Suprapubic skin (tissue), 4 donors: ENCODE data around the gene FES. TPM values are rescaled to one million over a fixed set of nuclear protein-coding genes. Genes with fewer than 3 reads are reported as not detected.

Experiments
- DNase-seq, 2 donors: peaks; one replicate each; pipeline ENCODE4 v3.0.0-alpha.2; 2019; ENCODE audit warnings: low spot score in 2 of 2
- H3K27ac ChIP-seq: fragments of 200-600 bp; sonication (generic); one replicate; pipeline ENCODE4 v1.5.1; 2019
- H3K27me3 ChIP-seq: fragments of 200-600 bp; sonication (generic); one replicate; pipeline ENCODE4 v1.5.1; 2019
- H3K36me3 ChIP-seq: fragments of 200-600 bp; sonication (generic); one replicate; pipeline ENCODE4 v1.5.1; 2019
- H3K4me1 ChIP-seq: fragments of 200-600 bp; sonication (generic); one replicate; pipeline ENCODE4 v1.5.1; 2019
- H3K4me3 ChIP-seq: fragments of 200-600 bp; sonication (generic); one replicate; pipeline ENCODE4 v1.5.1; 2019; ENCODE audit warnings: mild to moderate bottlenecking
- H3K9me3 ChIP-seq: fragments of 200-600 bp; sonication (generic); one replicate; pipeline ENCODE4 v1.5.1; 2019
- CTCF ChIP-seq, 2 donors: fragments of 200-600 bp in 1 of 2; fragments of 450-650 bp in 1 of 2; sonication (generic) in 1 of 2; IDR thresholded peaks; one replicate each; pipeline ENCODE4 v1.5.1; 2016 to 2019; ENCODE audit warnings: antibody characterized with exemption in 2 of 2, mild to moderate bottlenecking in 1 of 2, moderate library complexity in 1 of 2
- EP300 ChIP-seq: sonication (generic); formaldehyde crosslinking; IDR thresholded peaks from one replicate; pipeline ENCODE4 v1.6.1; 2017; ENCODE audit warnings: antibody characterized with exemption
- POLR2A ChIP-seq, 2 donors: fragments of 450-650 bp; IDR thresholded peaks; one replicate each; pipeline ENCODE4 v1.6.1; 2017; ENCODE audit warnings: antibody characterized with exemption in 2 of 2, mild to moderate bottlenecking in 2 of 2, moderate library complexity in 2 of 2
- POLR2AphosphoS5 ChIP-seq, 3 donors: sonication (generic); formaldehyde crosslinking; IDR thresholded peaks; one replicate each; pipeline ENCODE4 v1.6.1; 2017; ENCODE audit warnings: antibody characterized with exemption in 3 of 3
- WGBS: methylation state at CpG from one replicate; pipeline ENCODE4 v1.1.5; 2018; 5-methylcytosine and 5-hydroxymethylcytosine counted together
- total RNA-seq, 4 donors: library from RNA; depleted of rRNA; stranded (reverse); fragments of >200 nt; gene quantifications; one replicate each; pipeline ENCODE4 v1.1.0, GENCODE V29; 2016

Gene FES
- total RNA-seq, 4 donors from 2014 or later, result 6.3 to 18.7 (median 11.8) TPM

GRCh38 chr15:90886291-90886614 lies 1.9 kb downstream of the FES start:
- H3K4me3 ChIP-seq, result no peak overlapping the region
- 36% methylated on average over 5 of the region's 5 CpGs for WGBS

GRCh38 chr15:90887037-90887481 lies 2.8 kb downstream of the FES start:
- Histone ChIP-seq H3K4me3 (no peak overlapping the region), H3K27me3 (no peaks in the 10 kb centered on the region), H3K27ac (no peak overlapping the region), H3K4me1 (peaks cover 45% of the 10 kb centered on the region), H3K36me3 (peaks cover 37% of the 10 kb centered on the region), H3K9me3 (no peaks in the 10 kb centered on the region)
- 85% methylated on average over 10 of the region's 13 CpGs for WGBS
- TF ChIP-seq CTCF (IDR thresholded peaks at IDR 0.05) (no peak), POLR2AphosphoS5 (IDR thresholded peaks at IDR 0.05) (no peak), POLR2A (IDR thresholded peaks at IDR 0.05) (no peak), EP300 (no peak)
- DNase-seq, result no peak

More at GRCh38 chr15:90886291-90886614, 1.9 kb downstream of the FES start:
- Histone ChIP-seq H3K9me3 (no peaks in the 10 kb centered on the region), H3K27ac (no peak overlapping the region), H3K36me3 (peaks cover 37% of the 10 kb centered on the region), H3K27me3 (no peaks in the 10 kb centered on the region), H3K4me1 (peaks cover 45% of the 10 kb centered on the region)
- TF ChIP-seq POLR2A (IDR thresholded peaks at IDR 0.05), result no peak
- TF ChIP-seq EP300, result no peak
- TF ChIP-seq POLR2AphosphoS5 (IDR thresholded peaks at IDR 0.05), result no peak
- no peak for TF ChIP-seq CTCF (IDR thresholded peaks at IDR 0.05)
- no peak for DNase-seq

GRCh38 chr15:90889313-90889730 lies 5.0 kb downstream of the FES start:
- no peak for DNase-seq
- Histone ChIP-seq H3K4me3 (no peak overlapping the region), H3K4me1 (peaks cover 30% of the 10 kb centered on the region), H3K27me3 (no peaks in the 10 kb centered on the region), H3K27ac (no peak overlapping the region), H3K9me3 (no peaks in the 10 kb centered on the region), H3K36me3 (peaks cover 54% of the 10 kb centered on the region)
- TF ChIP-seq POLR2AphosphoS5 (IDR thresholded peaks at IDR 0.05) (no peak), POLR2A (IDR thresholded peaks at IDR 0.05) (no peak), CTCF (IDR thresholded peaks at IDR 0.05) (no peak), EP300 (no peak)
- 93% methylated on average over 14 of the region's 18 CpGs for WGBS

- Histone ChIP-seq H3K36me3 (peaks cover 60% of the 10 kb centered on the region), H3K9me3 (no peaks in the 10 kb centered on the region), H3K27me3 (no peaks in the 10 kb centered on the region), H3K4me1 (peaks cover 24% of the 10 kb centered on the region), H3K4me3 (no peak overlapping the region), H3K27ac (no peak overlapping the region)
- TF ChIP-seq EP300, result no peak
- TF ChIP-seq POLR2A (IDR thresholded peaks at IDR 0.05), result no peak
- no peak for TF ChIP-seq POLR2AphosphoS5 (IDR thresholded peaks at IDR 0.05)
- TF ChIP-seq CTCF (IDR thresholded peaks at IDR 0.05), result no peak
- DNase-seq, result peak in 1 of 2 donors; percentile 55
- 95% methylated on average over 10 of the region's 31 CpGs for WGBS
These were observed 5.6 kb downstream of the FES start for GRCh38 chr15:90889736-90890456.

- H3K4me1 ChIP-seq, result peaks cover 20% of the 10 kb centered on the region
- H3K36me3 ChIP-seq, result peaks cover 65% of the 10 kb centered on the region
- peak in 1 of 2 donors; percentile 56 for DNase-seq
- TF ChIP-seq POLR2AphosphoS5 (IDR thresholded peaks at IDR 0.05) (no peak), CTCF (IDR thresholded peaks at IDR 0.05) (no peak), EP300 (no peak), POLR2A (IDR thresholded peaks at IDR 0.05) (no peak)
- H3K27me3 ChIP-seq, result no peaks in the 10 kb centered on the region
- no peaks in the 10 kb centered on the region for H3K9me3 ChIP-seq
- no peak overlapping the region for H3K27ac ChIP-seq
- WGBS, result 89% methylated on average over 9 of the region's 12 CpGs
- no peak overlapping the region for H3K4me3 ChIP-seq
These were observed 6.5 kb downstream of the FES start for GRCh38 chr15:90890839-90891238.
